GM12892 (cell line): ENCODE results near the gene TBC1D5.

Source experiments
- POLR2A ChIP-seq: IDR thresholded peaks from 2 replicates; pipeline ENCODE4 v1.6.1; 2011; ENCODE audit warnings: low read depth, low read length, control low read depth
- POLR2AphosphoS5 ChIP-seq: IDR thresholded peaks from 2 replicates; pipeline ENCODE4 v1.6.1; 2011; ENCODE audit warnings: low read depth, low read length, control low read depth
- TAF1 ChIP-seq: IDR thresholded peaks from 2 replicates; pipeline ENCODE4 v1.6.1; 2011; ENCODE audit warnings: low read depth, mild to moderate bottlenecking, control low read depth, low read length, borderline replicate concordance

GRCh38 chr3:17135696-17136095, 606.7 kb downstream of the TBC1D5 start:
- TF ChIP-seq POLR2AphosphoS5 (no peak), POLR2A (no peak), TAF1 (no peak)
